Osteocyte (in vitro differentiated cells): Measurements from ENCODE around the gene LRRC8C. TPM values are rescaled to one million over a fixed set of nuclear protein-coding genes. Genes with fewer than 3 reads are reported as not detected.

Experiments
- DNase-seq: peaks from one replicate; pipeline ENCODE4 v3.0.0; 2021; ENCODE audit warnings: mixed read lengths; ENCODE audit not compliant: unreplicated experiment; ENCODE audit errors: extremely low spot score
- H3K27ac Mint-ChIP-seq: one replicate; pipeline ENCODE4 v1.8.0; 2021; ENCODE audit warnings: mild to moderate bottlenecking, mixed read lengths; ENCODE audit not compliant: unreplicated experiment
- H3K27me3 Mint-ChIP-seq: one replicate; pipeline ENCODE4 v1.8.0; 2021; ENCODE audit warnings: mixed read lengths; ENCODE audit not compliant: unreplicated experiment
- H3K36me3 Mint-ChIP-seq: one replicate; pipeline ENCODE4 v1.8.0; 2021; ENCODE audit warnings: mixed read lengths; ENCODE audit not compliant: unreplicated experiment
- H3K4me1 Mint-ChIP-seq: one replicate; pipeline ENCODE4 v1.8.0; 2021; ENCODE audit warnings: mixed read lengths; ENCODE audit not compliant: unreplicated experiment
- H3K4me3 Mint-ChIP-seq: one replicate; pipeline ENCODE4 v1.8.0; 2021; ENCODE audit warnings: mild to moderate bottlenecking, moderate library complexity, mixed read lengths; ENCODE audit not compliant: unreplicated experiment
- H3K9me3 Mint-ChIP-seq: one replicate; pipeline ENCODE4 v1.8.0; 2021; ENCODE audit warnings: mixed read lengths; ENCODE audit not compliant: unreplicated experiment
- total RNA-seq: library from RNA; stranded (reverse); gene quantifications from 2 replicates; pipeline ENCODE4 v1.2.1, GENCODE V29; 2021
- TF ChIP-seq, protein P1 (sequence below): fragments of 200-600 bp; sonication (generic); IDR thresholded peaks from 2 replicates; pipeline ENCODE4 v1.5.0; 2021; ENCODE audit warnings: antibody characterized with exemption, mild to moderate bottlenecking, moderate library complexity

The LRRC8C gene
- total RNA-seq, 1 donor from 2014 or later = 3.5 TPM

DNA sequence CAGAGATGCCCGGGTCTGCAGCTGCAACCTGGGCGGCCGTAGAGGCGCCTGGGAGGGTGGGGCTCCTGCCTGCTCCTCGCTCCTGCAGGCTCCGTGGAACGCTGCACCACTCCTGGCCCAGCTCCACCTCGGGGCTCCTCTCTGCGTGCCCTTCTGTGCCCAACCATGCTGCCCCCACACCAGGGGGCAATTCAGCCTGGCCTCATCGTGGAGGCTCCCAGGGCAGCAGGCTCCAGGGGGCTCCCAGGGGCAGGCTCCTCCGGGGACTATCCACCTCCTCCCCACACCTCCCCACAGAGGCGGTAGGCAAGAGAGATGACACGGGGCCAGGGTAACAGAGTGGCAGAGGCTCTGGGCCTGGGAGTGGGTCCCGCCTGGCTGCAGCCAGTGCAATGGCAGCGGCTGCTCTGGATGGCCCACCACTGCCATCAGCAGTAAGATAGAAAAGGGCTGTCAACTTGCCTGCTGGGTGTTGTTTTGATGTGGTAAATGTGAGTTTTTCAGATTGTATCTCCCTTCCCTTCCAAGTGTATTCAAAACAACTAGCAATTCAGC is 22.4 kb upstream of the LRRC8C start:
- Mint-ChIP-seq H3K36me3 (no peaks in the 10 kb centered on the region), H3K27me3 (no peaks in the 10 kb centered on the region), H3K9me3 (no peaks in the 10 kb centered on the region), H3K27ac (no peak overlapping the region), H3K4me1 (peaks cover 16% of the 10 kb centered on the region), H3K4me3 (no peak overlapping the region)
- TF ChIP-seq, protein P1, sequence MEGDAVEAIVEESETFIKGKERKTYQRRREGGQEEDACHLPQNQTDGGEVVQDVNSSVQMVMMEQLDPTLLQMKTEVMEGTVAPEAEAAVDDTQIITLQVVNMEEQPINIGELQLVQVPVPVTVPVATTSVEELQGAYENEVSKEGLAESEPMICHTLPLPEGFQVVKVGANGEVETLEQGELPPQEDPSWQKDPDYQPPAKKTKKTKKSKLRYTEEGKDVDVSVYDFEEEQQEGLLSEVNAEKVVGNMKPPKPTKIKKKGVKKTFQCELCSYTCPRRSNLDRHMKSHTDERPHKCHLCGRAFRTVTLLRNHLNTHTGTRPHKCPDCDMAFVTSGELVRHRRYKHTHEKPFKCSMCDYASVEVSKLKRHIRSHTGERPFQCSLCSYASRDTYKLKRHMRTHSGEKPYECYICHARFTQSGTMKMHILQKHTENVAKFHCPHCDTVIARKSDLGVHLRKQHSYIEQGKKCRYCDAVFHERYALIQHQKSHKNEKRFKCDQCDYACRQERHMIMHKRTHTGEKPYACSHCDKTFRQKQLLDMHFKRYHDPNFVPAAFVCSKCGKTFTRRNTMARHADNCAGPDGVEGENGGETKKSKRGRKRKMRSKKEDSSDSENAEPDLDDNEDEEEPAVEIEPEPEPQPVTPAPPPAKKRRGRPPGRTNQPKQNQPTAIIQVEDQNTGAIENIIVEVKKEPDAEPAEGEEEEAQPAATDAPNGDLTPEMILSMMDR = no peak
- DNase-seq = no peak

DNA sequence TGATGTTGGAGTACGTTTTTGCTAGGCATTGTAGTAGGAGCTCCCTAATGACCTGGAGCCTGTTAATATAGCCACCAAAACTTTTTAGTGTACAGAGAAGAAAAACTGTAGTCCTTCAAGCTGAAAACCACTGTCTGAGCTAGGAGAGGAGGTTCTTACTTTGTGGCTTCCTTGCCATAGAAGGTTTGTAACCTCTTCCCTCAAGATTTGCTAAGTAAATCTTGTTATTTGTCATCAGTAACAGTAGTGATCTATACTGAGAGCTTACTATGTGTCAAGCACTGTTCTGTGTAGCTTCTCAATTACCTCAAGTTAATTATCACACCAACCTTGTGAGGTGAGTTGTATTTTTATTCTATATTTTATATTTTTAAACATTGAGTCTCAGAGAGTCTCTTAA is 21.2 kb upstream of the LRRC8C start:
- H3K4me3 Mint-ChIP-seq = no peak overlapping the region
- no peaks in the 10 kb centered on the region for H3K27me3 Mint-ChIP-seq
- no peak for DNase-seq
- no peaks in the 10 kb centered on the region for H3K9me3 Mint-ChIP-seq
- peaks cover 7% of the 10 kb centered on the region for H3K4me1 Mint-ChIP-seq
- H3K36me3 Mint-ChIP-seq = no peaks in the 10 kb centered on the region
- H3K27ac Mint-ChIP-seq = no peak overlapping the region
- TF ChIP-seq, protein P1 = no peak

DNA sequence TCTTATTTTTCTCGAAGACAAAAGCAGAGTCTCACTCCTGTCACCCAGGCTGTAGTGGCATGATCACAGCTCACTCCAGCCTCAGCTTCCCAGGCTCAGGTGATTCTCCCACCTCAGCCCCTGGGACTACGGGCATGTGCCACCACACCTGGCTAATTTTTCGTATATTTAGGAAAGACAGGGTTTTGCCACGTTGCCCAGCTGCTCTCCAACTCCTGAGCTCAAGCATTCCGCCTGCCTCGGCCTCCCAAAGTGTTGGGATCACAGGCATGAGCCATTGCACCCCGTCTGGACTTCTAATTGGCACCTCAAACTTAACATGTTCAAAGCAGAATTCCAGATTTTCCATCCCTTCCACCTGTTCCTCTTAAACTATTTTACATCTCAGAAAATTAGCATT is 19.0 kb upstream of the LRRC8C start:
- Mint-ChIP-seq H3K9me3 (peaks cover 3% of the 10 kb centered on the region), H3K27me3 (peaks cover 2% of the 10 kb centered on the region)

DNA sequence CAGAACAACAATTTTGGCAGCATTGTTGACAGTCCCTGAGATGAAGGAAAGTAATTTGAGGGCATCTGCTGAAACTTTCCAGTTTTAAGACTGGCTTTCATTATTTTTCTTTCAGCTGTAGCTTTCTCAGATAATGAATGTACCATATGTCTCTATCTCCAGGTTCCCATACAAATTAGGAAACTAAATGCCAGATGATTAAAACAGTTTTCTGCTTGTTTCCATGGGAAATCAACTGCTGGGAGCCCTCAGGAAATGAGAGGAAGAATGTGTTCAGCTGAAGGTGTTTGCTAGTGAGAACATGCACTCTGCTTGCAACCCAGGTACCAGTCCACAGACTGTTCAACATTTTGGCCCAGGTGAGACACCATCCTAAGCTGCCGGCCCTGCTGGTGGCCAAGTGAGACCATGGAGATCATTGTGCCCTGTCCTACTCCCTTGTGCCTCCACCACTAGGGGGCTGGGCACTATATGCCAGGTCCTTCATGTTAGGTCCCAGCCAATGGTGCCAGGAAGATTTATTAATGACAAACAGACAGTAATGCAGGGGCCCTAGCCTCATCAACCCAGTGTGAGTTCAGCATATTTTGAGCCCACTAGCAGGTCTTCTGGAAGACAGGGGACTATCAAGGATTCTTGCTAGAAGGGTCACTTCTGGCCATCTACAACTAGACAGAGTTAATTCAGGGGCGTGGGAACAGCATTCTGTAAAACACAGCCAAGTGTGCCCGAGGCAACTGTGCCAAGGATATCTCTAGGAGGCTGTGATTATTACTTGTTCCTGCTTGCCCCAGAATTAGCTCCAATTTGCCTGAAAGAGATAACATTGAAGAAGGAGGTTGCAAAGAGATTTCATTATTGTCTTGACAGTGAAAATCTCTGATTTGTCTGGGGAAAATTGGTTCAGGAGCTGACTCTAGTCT is 17.0 kb upstream of the LRRC8C start:
- Mint-ChIP-seq H3K27me3 (peaks cover 4% of the 10 kb centered on the region), H3K4me1 (no peaks in the 10 kb centered on the region), H3K4me3 (no peak overlapping the region), H3K36me3 (no peaks in the 10 kb centered on the region), H3K9me3 (peaks cover 3% of the 10 kb centered on the region), H3K27ac (no peak overlapping the region)
- DNase-seq = no peak
- TF ChIP-seq, protein P1 = peak; percentile 30

More for the DNA sequence above, 19.0 kb upstream of the LRRC8C start:
- no peak overlapping the region for H3K27ac Mint-ChIP-seq
- no peaks in the 10 kb centered on the region for H3K36me3 Mint-ChIP-seq
- H3K4me3 Mint-ChIP-seq = no peak overlapping the region
- no peaks in the 10 kb centered on the region for H3K4me1 Mint-ChIP-seq
- TF ChIP-seq, protein P1 = no peak
- no peak for DNase-seq
